OCI-LY3 (cell line): ENCODE measurements around the gene ATP6V1G2.
"Not testable (repeated sequence)": the region's sequence is repeated elsewhere in the genome, so short reads cannot be mapped to it uniquely, and the experiment has no call there.

ENCODE experiments used
- H2AFZ ChIP-seq: fragments of 200-600, 300-600 bp; shearing (Covaris generic); 2 replicates; pipeline ENCODE4 v1.6.0; 2014; ENCODE audit warnings: antibody characterized with exemption, low read depth, low read length
- H3K27ac ChIP-seq: fragments of 200-600, 300-600 bp; sonication (generic); 2 replicates; pipeline ENCODE4 v1.5.1; 2014; ENCODE audit warnings: mild to moderate bottlenecking, low read length, moderate library complexity, mixed read lengths
- H3K27me3 ChIP-seq: fragments of 200-600, 300-600 bp; sonication (generic); 2 replicates; pipeline ENCODE4 v1.6.1; 2014; ENCODE audit warnings: low read depth, low read length, mixed read lengths
- H3K36me3 ChIP-seq: fragments of 200-600, 300-600 bp; sonication (generic); replicated peaks from 2 replicates; pipeline ENCODE3; 2014; ENCODE audit warnings: low read depth, low read length, mixed read lengths
- H3K4me1 ChIP-seq: fragments of 300-600, 200-600 bp; sonication (generic); 2 replicates; pipeline ENCODE4 v1.6.1; 2014; ENCODE audit warnings: low read length, mixed read lengths
- H3K4me2 ChIP-seq: fragments of 200-600, 300-600 bp; sonication (generic); 2 replicates; pipeline ENCODE4 v1.6.1; 2014; ENCODE audit warnings: low read length, mixed read lengths
- H3K4me3 ChIP-seq: fragments of 300-600, 200-600 bp; sonication (generic); 2 replicates; pipeline ENCODE4 v1.5.1; 2014; ENCODE audit warnings: antibody characterized with exemption, mild to moderate bottlenecking, low read length, moderate library complexity
- H3K79me2 ChIP-seq: fragments of 300-600, 200-600 bp; shearing (Covaris generic); 2 replicates; pipeline ENCODE4 v1.6.1; 2014; ENCODE audit warnings: mild to moderate bottlenecking, low read length, mixed read lengths
- H3K9ac ChIP-seq: fragments of 300-600, 200-600 bp; shearing (Covaris generic); 2 replicates; pipeline ENCODE4 v1.6.0; 2014; ENCODE audit warnings: mild to moderate bottlenecking, low read length, moderate library complexity
- H3K9me3 ChIP-seq: fragments of 200-600, 300-600 bp; shearing (Covaris generic); 2 replicates; pipeline ENCODE4 v1.6.1; 2014; ENCODE audit warnings: low read length, mixed read lengths; ENCODE audit not compliant: insufficient read depth
- H4K20me1 ChIP-seq: fragments of 200-600, 300-600 bp; sonication (generic); 2 replicates; pipeline ENCODE4 v1.6.1; 2016; ENCODE audit warnings: low read length, mixed read lengths; ENCODE audit not compliant: insufficient read depth
- CTCF ChIP-seq: fragments of 200-600, 300-600 bp; sonication (generic); IDR thresholded peaks from 2 replicates; pipeline ENCODE4 v1.5.1; 2014; ENCODE audit warnings: antibody characterized with exemption, low read length, low read depth
- EZH2phosphoT487 ChIP-seq: fragments of 200-600 bp; shearing (Covaris generic); IDR thresholded peaks from 2 replicates; pipeline ENCODE4 v1.6.1; 2018; ENCODE audit warnings: antibody characterized with exemption, mixed run types, low read depth

The ATP6V1G2 gene

GRCh38 chr6:31521835-31522234 is 24.6 kb downstream of the ATP6V1G2 start:
- no peaks in the 10 kb centered on the region for H3K27me3 ChIP-seq
- no peak overlapping the region for H3K4me2 ChIP-seq
- no peak overlapping the region for H3K9ac ChIP-seq
- no peak overlapping the region for H3K4me3 ChIP-seq
- H2AFZ ChIP-seq = no peak overlapping the region
- H3K36me3 ChIP-seq = no peaks in the 10 kb centered on the region
- H4K20me1 ChIP-seq = no peaks in the 10 kb centered on the region
- no peak overlapping the region for H3K27ac ChIP-seq
- H3K9me3 ChIP-seq = no peaks in the 10 kb centered on the region
- H3K4me1 ChIP-seq = no peaks in the 10 kb centered on the region
- H3K79me2 ChIP-seq = no peaks in the 10 kb centered on the region
- TF ChIP-seq CTCF (no peak), EZH2phosphoT487 (no peak)

GRCh38 chr6:31513456-31514165 is 32.8 kb downstream of the ATP6V1G2 start:
- no peaks in the 10 kb centered on the region for H3K4me1 ChIP-seq
- H4K20me1 ChIP-seq = no peaks in the 10 kb centered on the region
- no peak overlapping the region for H3K9ac ChIP-seq
- peaks cover 3% of the 10 kb centered on the region for H3K36me3 ChIP-seq
- TF ChIP-seq CTCF (no peak), EZH2phosphoT487 (no peak)
- no peaks in the 10 kb centered on the region for H3K79me2 ChIP-seq
- no peak overlapping the region for H3K4me3 ChIP-seq
- no peak overlapping the region for H2AFZ ChIP-seq
- no peaks in the 10 kb centered on the region for H3K27me3 ChIP-seq
- no peaks in the 10 kb centered on the region for H3K9me3 ChIP-seq
- H3K27ac ChIP-seq = no peak overlapping the region
- H3K4me2 ChIP-seq = no peak overlapping the region

- H3K4me1 ChIP-seq = no peaks in the 10 kb centered on the region
- no peak for TF ChIP-seq CTCF
- no peaks in the 10 kb centered on the region for H3K79me2 ChIP-seq
- no peaks in the 10 kb centered on the region for H3K9me3 ChIP-seq
- H2AFZ ChIP-seq = no peak overlapping the region
- H4K20me1 ChIP-seq = no peaks in the 10 kb centered on the region
- H3K36me3 ChIP-seq = peaks cover 3% of the 10 kb centered on the region
- no peak overlapping the region for H3K4me3 ChIP-seq
- H3K27ac ChIP-seq = no peak overlapping the region
- no peak overlapping the region for H3K4me2 ChIP-seq
- H3K27me3 ChIP-seq = no peaks in the 10 kb centered on the region
- no peak overlapping the region for H3K9ac ChIP-seq
These were observed 36.4 kb downstream of the ATP6V1G2 start for GRCh38 chr6:31510007-31510406.

GRCh38 chr6:31509036-31509435 is 37.4 kb downstream of the ATP6V1G2 start:
- not testable (repeated sequence) for H3K36me3 ChIP-seq, H4K20me1 ChIP-seq, H3K27ac ChIP-seq, H3K4me1 ChIP-seq, H3K4me2 ChIP-seq, H3K4me3 ChIP-seq, H3K9ac ChIP-seq, H2AFZ ChIP-seq, H3K79me2 ChIP-seq, H3K27me3 ChIP-seq, H3K9me3 ChIP-seq
